T-cell (primary cell): ENCODE data around the gene B4GALNT1. TPM values are rescaled to one million over a fixed set of nuclear protein-coding genes. Genes with fewer than 3 reads are reported as not detected.
"Not testable (repeated sequence)": the region's sequence is repeated elsewhere in the genome, so short reads cannot be mapped to it uniquely, and the experiment has no call there.

Experiments used
- ATAC-seq, 4 experiments: fragments of 200-7000 bp in 3 of 4; fragments of 150-1000 bp in 1 of 4; cut with Tn5 transposase; replicated peaks in 1 of 4; 1 replicate in 3 of 4; 2 replicates in 1 of 4; pipeline ENCODE4 v1.10.0; 2021; ENCODE audit warnings: moderate library complexity in 3 of 4, mild to moderate bottlenecking in 2 of 4, moderate number of reproducible peaks in 1 of 4
- CTCF ChIA-PET, 2 donors: fragments of 300-600 bp; sonication (Branson Sonifier 250); formaldehyde crosslinking; loops; one replicate each; lab custom pipeline; 2022; ENCODE audit warnings: antibody characterized with exemption in 2 of 2; lab: Charles Lee
- POLR2A ChIA-PET, 2 donors: fragments of 300-600 bp; sonication (Branson Sonifier 250); formaldehyde crosslinking; loops; one replicate each; lab custom pipeline; 2022; ENCODE audit warnings: antibody characterized with exemption in 2 of 2; lab: Charles Lee
- DNase-seq, 35 experiments: peaks; one replicate each; pipeline versions ENCODE4 v3.0.0 to v3.0.0-alpha.2; 2013 to 2023
- H3K27ac ChIP-seq: one replicate; pipeline ENCODE4 v1.5.1; 2013; ENCODE audit warnings: low read length
- H3K27me3 ChIP-seq, 2 experiments: replicated peaks in 1 of 2; 1 replicate in 1 of 2; 2 replicates in 1 of 2; pipeline versions ENCODE4 v1.6.1 to v1.7.0; 2013; ENCODE audit warnings: low read length in 1 of 2, mixed read lengths in 1 of 2; ENCODE audit not compliant: control insufficient read depth in 2 of 2, insufficient read depth in 2 of 2; ENCODE audit errors: extremely low read depth in 1 of 2
- H3K36me3 ChIP-seq, 2 donors: 1 replicate in 1 of 2; 2 replicates in 1 of 2; pipeline versions ENCODE4 v1.6.1 to v1.7.0; 2013; ENCODE audit warnings: low read length in 1 of 2; ENCODE audit not compliant: control insufficient read depth in 2 of 2, insufficient read depth in 1 of 2; ENCODE audit errors: extremely low read depth in 1 of 2
- H3K4me1 ChIP-seq, 2 experiments: 1 replicate in 1 of 2; 2 replicates in 1 of 2; pipeline versions ENCODE4 v1.6.1 to v1.7.0; 2013; ENCODE audit warnings: low read length in 2 of 2, mixed read lengths in 1 of 2; ENCODE audit not compliant: insufficient read depth in 2 of 2, control insufficient read depth in 1 of 2; ENCODE audit errors: extremely low read depth in 1 of 2
- H3K4me3 ChIP-seq, 2 donors: 1 replicate in 1 of 2; 2 replicates in 1 of 2; pipeline versions ENCODE4 v1.5.1 to v1.7.0; 2013; ENCODE audit warnings: mild to moderate bottlenecking in 2 of 2, low read length in 1 of 2, moderate library complexity in 1 of 2; ENCODE audit not compliant: control insufficient read depth in 1 of 2; ENCODE audit errors: extremely low read depth in 1 of 2
- H3K9me3 ChIP-seq: 2 replicates; pipeline ENCODE4 v1.7.0; 2013
- H3K27ac Mint-ChIP-seq, 2 donors: one replicate each; pipeline ENCODE4 v1.8.0; 2020 to 2021; ENCODE audit warnings: mild to moderate bottlenecking in 2 of 2, mixed read lengths in 2 of 2
- H3K27me3 Mint-ChIP-seq, 2 donors: one replicate each; pipeline ENCODE4 v1.8.0; 2021 to 2022; ENCODE audit warnings: mixed read lengths in 2 of 2
- H3K36me3 Mint-ChIP-seq: one replicate; pipeline ENCODE4 v1.8.0; 2021; ENCODE audit warnings: mixed read lengths
- H3K4me1 Mint-ChIP-seq, 3 donors: one replicate each; pipeline ENCODE4 v1.8.0; 2020 to 2022; ENCODE audit warnings: mixed read lengths in 3 of 3, mild to moderate bottlenecking in 1 of 3
- H3K4me3 Mint-ChIP-seq, 3 donors: one replicate each; pipeline ENCODE4 v1.8.0; 2020 to 2022; ENCODE audit warnings: mild to moderate bottlenecking in 3 of 3, mixed read lengths in 3 of 3, moderate library complexity in 3 of 3
- H3K9me3 Mint-ChIP-seq, 3 donors: one replicate each; pipeline ENCODE4 v1.8.0; 2020 to 2022; ENCODE audit warnings: mixed read lengths in 3 of 3
- WGBS: methylation state at CpG from one replicate; pipeline ENCODE4 v1.1.5; 2013; ENCODE audit warnings: missing lambda C conversion rate; ENCODE audit not compliant: insufficient coverage; 5-methylcytosine and 5-hydroxymethylcytosine counted together
- total RNA-seq, 35 experiments: library from RNA in 6 of 35; stranded (reverse) in 6 of 35; fragments of 120-200 nt in 1 of 35; gene quantifications; one replicate each; pipeline versions ENCODE4 v1.2.1 to v1.2.4 and lab custom pipeline; 2013 to 2026

Gene B4GALNT1
- total RNA-seq, 5 donors from 2014 or later (not counting 1 experiment from before 2014, with no cell fraction given): 0.16 to 0.54 (median 0.26) TPM; not detected in 2

DNA sequence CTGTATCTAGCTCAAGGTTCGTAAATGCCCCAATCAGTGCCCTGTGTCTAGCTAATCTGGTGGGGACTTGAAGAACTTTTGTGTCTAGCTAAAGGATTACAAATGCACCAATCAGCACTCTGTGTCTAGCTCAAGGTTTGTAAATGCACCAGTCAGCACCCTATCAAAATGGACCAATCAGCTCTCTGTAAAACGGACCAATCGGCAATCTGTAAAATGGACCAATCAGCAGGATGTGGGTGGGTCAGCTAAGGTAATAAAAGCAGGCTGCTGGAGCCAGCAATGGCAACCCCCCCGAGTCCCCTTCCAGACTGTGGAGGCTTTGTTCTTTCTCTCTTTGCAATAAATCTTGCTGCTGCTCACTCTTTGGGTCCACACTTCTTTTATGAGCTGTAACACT is 23.4 kb upstream of the B4GALNT1 start:
- H3K27ac Mint-ChIP-seq, H3K27ac ChIP-seq, H3K9me3 ChIP-seq, H3K36me3 Mint-ChIP-seq, ATAC-seq, H3K4me1 ChIP-seq, H3K4me3 Mint-ChIP-seq, H3K4me1 Mint-ChIP-seq, H3K27me3 ChIP-seq, H3K36me3 ChIP-seq, DNase-seq, POLR2A ChIA-PET, H3K4me3 ChIP-seq, H3K9me3 Mint-ChIP-seq: not testable (repeated sequence)
- 67% methylated on average over 3 of the region's 4 CpGs for WGBS
- CTCF ChIA-PET: interaction anchor here (0.5 to 0.7 kb wide), 3 partner anchors 10 to 73 kb away, joined by 3 to 4 read pairs (median 4); no protein-coding TSS in a partner anchor
- H3K27me3 Mint-ChIP-seq: peaks cover 8 to 11% of the 10 kb centered on the region in 2 donors

- no peak for DNase-seq
- H3K4me1 Mint-ChIP-seq: no peaks in the 10 kb centered on the region
- no peaks in the 10 kb centered on the region for H3K4me1 ChIP-seq
- CTCF ChIA-PET: interaction anchor here in 1 of 2 donors (0.7 kb wide), 2 partner anchors 38 to 72 kb away, joined by 4 read pairs; partner anchors contain the start of gene OS9
- 77% methylated on average over 14 of the region's 23 CpGs for WGBS
- H3K27ac Mint-ChIP-seq: no peak overlapping the region
- peaks cover 0 to 7% (median 7%) of the 10 kb centered on the region in 3 donors for H3K9me3 Mint-ChIP-seq
- no peak overlapping the region for H3K27ac ChIP-seq
- POLR2A ChIA-PET: interaction anchor here (0.7 kb wide), 2 partner anchors 12 to 532 kb away, joined by 3 read pairs; no protein-coding TSS in a partner anchor
- peaks cover 8 to 11% of the 10 kb centered on the region in 2 donors for H3K27me3 Mint-ChIP-seq
- no peaks in the 10 kb centered on the region for H3K9me3 ChIP-seq
- no peak overlapping the region for H3K4me3 Mint-ChIP-seq
- ATAC-seq: no peak
- H3K36me3 Mint-ChIP-seq: peaks cover 2% of the 10 kb centered on the region
- H3K36me3 ChIP-seq: no peaks in the 10 kb centered on the region
- H3K27me3 ChIP-seq: peaks cover 0 to 7% of the 10 kb centered on the region in 2 experiments
- no peak overlapping the region for H3K4me3 ChIP-seq
Observed at GRCh38 chr12:57655541-57656240, 22.7 kb upstream of the B4GALNT1 start.

GRCh38 chr12:57654042-57654441 is 21.0 kb upstream of the B4GALNT1 start:
- ChIA-PET CTCF (interaction anchor here in 1 of 2 donors (0.6 kb wide), 1 partner anchor 117 kb away, joined by 6 read pairs; no protein-coding TSS in a partner anchor), POLR2A (no interaction called here)
- ATAC-seq (no peak), DNase-seq (no peak)
- Mint-ChIP-seq H3K9me3 (peaks cover 0 to 7% (median 7%) of the 10 kb centered on the region in 3 donors), H3K27me3 (peaks cover 7 to 11% of the 10 kb centered on the region in 2 donors), H3K4me3 (no peak overlapping the region), H3K27ac (no peak overlapping the region), H3K4me1 (no peaks in the 10 kb centered on the region), H3K36me3 (peaks cover 2% of the 10 kb centered on the region)
- H3K4me1 ChIP-seq: no peaks in the 10 kb centered on the region
- H3K27ac ChIP-seq: no peak overlapping the region
- no CpG with 5 or more reads among the region's 3 CpGs for WGBS
- H3K4me3 ChIP-seq: no peak overlapping the region
- no peaks in the 10 kb centered on the region for H3K9me3 ChIP-seq
- peaks cover 0 to 7% of the 10 kb centered on the region in 2 experiments for H3K27me3 ChIP-seq
- H3K36me3 ChIP-seq: no peaks in the 10 kb centered on the region

GRCh38 chr12:57646659-57647049 is 13.7 kb upstream of the B4GALNT1 start:
- H3K27ac ChIP-seq, H3K4me1 ChIP-seq, H3K27ac Mint-ChIP-seq, H3K36me3 Mint-ChIP-seq, H3K9me3 ChIP-seq, H3K9me3 Mint-ChIP-seq, H3K27me3 ChIP-seq, H3K4me1 Mint-ChIP-seq, H3K36me3 ChIP-seq, POLR2A ChIA-PET, ATAC-seq, DNase-seq, H3K4me3 Mint-ChIP-seq, H3K4me3 ChIP-seq, H3K27me3 Mint-ChIP-seq: not testable (repeated sequence)
- CTCF ChIA-PET: interaction anchor here in 1 of 2 donors (0.7 kb wide), 1 partner anchor 10 kb away, joined by 4 read pairs; no protein-coding TSS in a partner anchor
- whole genome bisulfite sequencing: no CpG with 5 or more reads among the region's 15 CpGs

- H3K4me1 Mint-ChIP-seq, H3K4me1 ChIP-seq, ATAC-seq, H3K27me3 Mint-ChIP-seq, H3K36me3 ChIP-seq, H3K27ac Mint-ChIP-seq, H3K4me3 ChIP-seq, H3K9me3 Mint-ChIP-seq, H3K9me3 ChIP-seq, H3K27me3 ChIP-seq, DNase-seq, H3K4me3 Mint-ChIP-seq, H3K36me3 Mint-ChIP-seq, H3K27ac ChIP-seq, POLR2A ChIA-PET: not testable (repeated sequence)
- CTCF ChIA-PET: interaction anchor here in 1 of 2 donors (0.7 kb wide), 1 partner anchor 11 kb away, joined by 4 read pairs; no protein-coding TSS in a partner anchor
- no CpG with 5 or more reads among the region's 13 CpGs for WGBS
Observed at GRCh38 chr12:57645990-57646658, 13.1 kb upstream of the B4GALNT1 start.

DNA sequence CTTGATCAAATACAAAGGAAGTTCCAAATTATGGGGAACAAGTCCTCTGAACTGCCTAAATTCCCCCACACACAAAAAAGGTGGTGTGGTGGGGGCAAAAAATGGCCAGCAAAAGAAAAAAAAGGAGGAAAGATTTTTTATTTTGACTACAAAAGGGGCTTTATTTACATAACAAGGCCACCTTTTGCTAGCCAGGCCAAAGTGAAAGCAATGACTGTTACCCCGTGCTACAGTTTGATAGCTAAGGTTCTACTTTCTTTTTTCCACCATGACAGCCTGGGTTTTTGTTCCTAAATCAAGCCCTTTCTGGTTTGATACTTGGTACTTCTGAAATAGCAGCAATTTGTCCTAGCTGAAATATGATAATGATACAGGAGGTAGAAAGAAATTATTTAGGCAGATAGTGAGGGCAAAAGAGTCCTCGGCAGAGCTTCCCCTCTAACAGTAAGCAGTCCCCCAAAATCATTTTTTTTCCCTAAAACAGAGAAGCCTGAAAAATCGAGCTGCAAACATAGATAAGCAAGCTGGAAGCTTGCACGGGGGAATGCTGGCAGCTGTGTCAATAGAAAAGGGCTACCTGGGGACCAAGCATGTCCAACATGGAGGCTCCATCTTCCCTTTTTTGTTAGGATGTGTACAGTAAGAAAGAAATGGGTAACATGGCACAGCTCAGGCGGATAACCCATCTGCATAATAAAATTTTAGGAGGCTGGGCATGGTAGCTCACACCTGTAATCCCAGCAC is 8.9 kb upstream of the B4GALNT1 start:
- H3K4me1 ChIP-seq: no peaks in the 10 kb centered on the region
- H3K9me3 ChIP-seq: no peaks in the 10 kb centered on the region
- ChIA-PET CTCF (interaction anchor here (0.6 to 0.7 kb wide), 2 partner anchors 9 to 33 kb away, joined by 3 read pairs; partner anchors contain the start of gene B4GALNT1 (in 1 of the 2)), POLR2A (no interaction called here)
- Mint-ChIP-seq H3K27me3 (peaks cover 13 to 21% of the 10 kb centered on the region in 2 donors), H3K36me3 (no peaks in the 10 kb centered on the region), H3K27ac (no peak overlapping the region), H3K4me1 (no peaks in the 10 kb centered on the region), H3K4me3 (no peak overlapping the region), H3K9me3 (peaks cover 0 to 4% (median 2%) of the 10 kb centered on the region in 3 donors)
- no peak overlapping the region for H3K4me3 ChIP-seq
- H3K27me3 ChIP-seq: peaks cover 0 to 16% of the 10 kb centered on the region in 2 experiments
- no peak for DNase-seq
- no peaks in the 10 kb centered on the region for H3K36me3 ChIP-seq
- H3K27ac ChIP-seq: no peak overlapping the region
- no peak for ATAC-seq
- 30% methylated on average over 2 of the region's 5 CpGs for WGBS
